GM12878 (cell line): ENCODE data around the gene CUL4A. TPM values are rescaled to one million over a fixed set of nuclear protein-coding genes. Genes with fewer than 3 reads are reported as not detected.

Experiments used
- ATAC-seq: fragments of 200-7000 bp; cut with Tn5 transposase; 3 replicates; pipeline ENCODE4 v1.9.1; 2020; ENCODE audit warnings: mild to moderate bottlenecking, moderate library complexity
- BruUV-seq: library from RNA; stranded (reverse); fragments of 400-500 nt; replicated peaks from 2 replicates; lab custom pipeline; 2021; lab: Mats Ljungman, UMichigan
- CTCF ChIA-PET: fragments of 300-600 bp; sonication (Branson Sonifier 250); formaldehyde crosslinking; extraction: SDS; loops from one replicate; lab custom pipeline; 2021; ENCODE audit warnings: inconsistent platforms; lab: Yijun Ruan, JAX
- POLR2A ChIA-PET: fragments of 350-600 bp; formaldehyde crosslinking; extraction: SDS; loops from one replicate; lab custom pipeline; 2021; ENCODE audit warnings: inconsistent platforms; lab: Charles Lee
- RAD21 ChIA-PET: fragments of 300-600 bp; sonication (Branson Sonifier 250); formaldehyde crosslinking; loops from one replicate; lab custom pipeline; 2023; ENCODE audit warnings: antibody characterized with exemption; ENCODE audit not compliant: unreplicated experiment; lab: Charles Lee
- SMC1A ChIA-PET: fragments of 300-600 bp; sonication (Branson Sonifier 250); formaldehyde crosslinking; loops from one replicate; lab custom pipeline; 2023; ENCODE audit not compliant: unreplicated experiment, uncharacterized antibody; lab: Charles Lee
- DNase-seq: peaks from one replicate; pipeline ENCODE4 v3.0.0-alpha.2; 2011; ENCODE audit warnings: low read depth, low spot score
- FAIRE-seq: peaks from 3 replicates; lab custom pipeline; 2011; peaks lifted over from hg19 to GRCh38; lab: Jason Lieb, UNC
- H2AFZ ChIP-seq: 2 replicates; pipeline ENCODE4 v1.6.0; 2011; ENCODE audit warnings: low read depth, low read length, control low read depth; ENCODE audit not compliant: control insufficient read depth
- H3K27ac ChIP-seq: 2 replicates; pipeline ENCODE4 v1.5.1; 2011; ENCODE audit warnings: control low read depth; ENCODE audit not compliant: control insufficient read depth, insufficient read depth
- H3K27me3 ChIP-seq, 2 experiments: replicated peaks in 1 of 2; 2 replicates each; pipeline versions ENCODE4 v1.6.0 to v1.6.1; 2011; ENCODE audit warnings: low read length in 1 of 2; ENCODE audit not compliant: control insufficient read depth in 2 of 2, insufficient read depth in 2 of 2
- H3K36me3 ChIP-seq, 2 experiments: 2 replicates each; pipeline ENCODE4 v1.5.1; 2011; ENCODE audit warnings: low read length in 1 of 2; ENCODE audit not compliant: control insufficient read depth in 2 of 2, insufficient read depth in 2 of 2
- H3K4me1 ChIP-seq: 2 replicates; pipeline ENCODE4 v1.6.1; 2011; ENCODE audit warnings: mild to moderate bottlenecking, low read length, moderate library complexity, mixed read lengths; ENCODE audit not compliant: control insufficient read depth, insufficient read depth
- H3K4me2 ChIP-seq: 2 replicates; pipeline ENCODE4 v1.6.0; 2011; ENCODE audit warnings: control low read depth; ENCODE audit not compliant: control insufficient read depth, insufficient read depth
- H3K4me3 ChIP-seq: fragments of 200-600 bp; sonication (generic); 2 replicates; pipeline ENCODE4 v1.5.1; 2016
- H3K79me2 ChIP-seq: 2 replicates; pipeline ENCODE4 v1.6.0; 2011; ENCODE audit warnings: low read length; ENCODE audit not compliant: control insufficient read depth, insufficient read depth
- H3K9ac ChIP-seq: 2 replicates; pipeline ENCODE4 v1.8.0; 2011; ENCODE audit warnings: low read length, control low read depth, mixed read lengths; ENCODE audit not compliant: control insufficient read depth, insufficient read depth
- H3K9me3 ChIP-seq: replicated peaks from 3 replicates; pipeline ENCODE4 v1.5.1; 2011; ENCODE audit warnings: mild to moderate bottlenecking, low read length; ENCODE audit not compliant: control insufficient read depth, insufficient read depth
- H4K20me1 ChIP-seq: 2 replicates; pipeline ENCODE4 v1.6.0; 2011; ENCODE audit not compliant: control insufficient read depth, insufficient read depth
- BHLHE40 ChIP-seq, 2 experiments: fragments of 450-650 bp in 1 of 2; IDR thresholded peaks; 2 replicates each; pipeline ENCODE4 v1.6.1; 2011 to 2017; ENCODE audit warnings: low read depth in 2 of 2, borderline replicate concordance in 1 of 2, improper control_type of control experiment in 1 of 2, low read length in 1 of 2, mild to moderate bottlenecking in 1 of 2
- BMI1 ChIP-seq: fragments of 450-650 bp; IDR thresholded peaks from 2 replicates; pipeline ENCODE4 v1.6.1; 2016; ENCODE audit warnings: mild to moderate bottlenecking, moderate library complexity, borderline replicate concordance
- EGR1 ChIP-seq, 2 experiments: IDR thresholded peaks; 1 replicate in 1 of 2; 2 replicates in 1 of 2; pipeline ENCODE4 v1.6.1; 2011 to 2012; ENCODE audit warnings: low read depth in 2 of 2, low read length in 2 of 2, borderline replicate concordance in 1 of 2, mild to moderate bottlenecking in 1 of 2, moderate library complexity in 1 of 2
- FOXK2 ChIP-seq: fragments of 450-650 bp; IDR thresholded peaks from 2 replicates; pipeline ENCODE4 v1.6.1; 2017; ENCODE audit warnings: mild to moderate bottlenecking, moderate library complexity
- IRF4 ChIP-seq: IDR thresholded peaks from 2 replicates; pipeline ENCODE4 v1.6.1; 2011; ENCODE audit warnings: low read depth, low read length
- MEF2A ChIP-seq: IDR thresholded peaks from 2 replicates; pipeline ENCODE4 v1.6.1; 2011; ENCODE audit warnings: low read depth, mild to moderate bottlenecking, low read length, moderate library complexity; ENCODE audit not compliant: insufficient read depth
- NBN ChIP-seq: fragments of 450-650 bp; IDR thresholded peaks from 2 replicates; pipeline ENCODE4 v1.6.1; 2016
- NFYA ChIP-seq: IDR thresholded peaks from 2 replicates; pipeline ENCODE4 v1.6.1; 2011; ENCODE audit warnings: low read depth, mild to moderate bottlenecking, low read length, improper control_type of control experiment, borderline replicate concordance
- RB1 ChIP-seq: fragments of 450-650 bp; formaldehyde crosslinking; IDR thresholded peaks from 2 replicates; pipeline ENCODE4 v1.6.1; 2017; ENCODE audit warnings: mild to moderate bottlenecking, borderline replicate concordance
- RUNX3 ChIP-seq: IDR thresholded peaks from 2 replicates; pipeline ENCODE4 v1.6.1; 2012; ENCODE audit warnings: low read length, inconsistent platforms
- SP1 ChIP-seq: IDR thresholded peaks from one replicate; pipeline ENCODE4 v1.6.1; 2011; ENCODE audit warnings: low read depth, low read length
- ZBTB11 ChIP-seq: fragments of 450-650 bp; formaldehyde crosslinking; IDR thresholded peaks from 2 replicates; pipeline ENCODE4 v1.5.0; 2022; ENCODE audit warnings: mild to moderate bottlenecking, missing genetic modification characterization
- WGBS: methylation state at CpG from one replicate; pipeline ENCODE4 v1.1.6; 2016; ENCODE audit warnings: low lambda C conversion rate; ENCODE audit not compliant: insufficient replicate concordance, insufficient coverage; ENCODE audit errors: missing lambda C conversion rate; 5-methylcytosine and 5-hydroxymethylcytosine counted together
- in situ Hi-C: fragments of 300-500 bp; cut with MboI; formaldehyde crosslinking; loops from 9 replicates; pipeline ENCODE4 v1.14.3; 2018; ENCODE audit warnings: mixed read lengths
- intact Hi-C: fragments of 100-400 bp; cut with micrococcal nuclease; formaldehyde crosslinking; loops from one replicate; pipeline ENCODE4 v1.14.2; 2022; ENCODE audit not compliant: unreplicated experiment
- polyA plus RNA-seq, 11 experiments: library from polyadenylated mRNA; depleted of rRNA in 4 of 11; unstranded in 6 of 11; stranded (reverse) in 5 of 11; fragments of >200 nt; fragmentation: Nextera tagmentation in 4 of 11; fragmentation: Illumina TruSeq in 1 of 11; extraction: Ambion mirVana in 4 of 11; extraction: Trizol in 1 of 11; gene quantifications; 1 replicate in 1 of 11; 2 replicates in 10 of 11; pipeline versions ENCODE4 v1.2.1 to v1.2.3, GENCODE V29; 2011 to 2016; ENCODE audit warnings: inconsistent platforms in 2 of 11, missing spikeins in 2 of 11, low read depth in 1 of 11
- total RNA-seq, 4 experiments: library from RNA; depleted of rRNA in 3 of 4; stranded (reverse); fragments of >200 nt in 3 of 4; fragmentation: Illumina TruSeq in 1 of 4; extraction: Trizol in 1 of 4; gene quantifications; 2 replicates each; pipeline versions ENCODE4 v1.2.1 to v1.2.3, GENCODE V29; 2013 to 2021

CUL4A gene
- total and polyA plus RNA-seq, 10 of the 15 experiments (the other 5 are each of a cell fraction or from before 2014, with no cell fraction given) = 19.7 to 74.3 (median 55.6) TPM

GRCh38 chr13:113209759-113210421, 477 bp downstream of the CUL4A start (continued):
- TF ChIP-seq EGR1 (IDR thresholded peaks at IDR 0.05; ENCODE audit: borderline replicate concordance in 1 of 2, low read depth in 2 of 2, low read length in 2 of 2) (no peak), BHLHE40 (IDR thresholded peaks at IDR 0.05; ENCODE audit: borderline replicate concordance in 1 of 2, low read depth in 2 of 2, low read length in 1 of 2) (peak; percentile 71 to 90; a peak in 3 of 4 replicates), SP1 (no peak), MEF2A (no peak), FOXK2 (no peak), NFYA (no peak), BMI1 (no peak)

- peaks cover 87% of the 10 kb centered on the region for H3K79me2 ChIP-seq
- WGBS = 48% methylated on average over 6 of the region's 6 CpGs
- no peaks in the 10 kb centered on the region; a peak in 1 of 4 replicates for H3K36me3 ChIP-seq
- peaks cover 13% of the 10 kb centered on the region; the same call in 1 of the 2 replicates for H4K20me1 ChIP-seq
- no peak overlapping the region for H3K9ac ChIP-seq
- no peak overlapping the region for H3K27ac ChIP-seq
- no peaks in the 10 kb centered on the region for H3K9me3 ChIP-seq
- no peak for TF ChIP-seq NBN
- no peak for TF ChIP-seq RUNX3
- TF ChIP-seq RB1 = no peak
- no peak for TF ChIP-seq ZBTB11 (CRISPR knock-in tag)
- TF ChIP-seq IRF4 = no peak
- FAIRE-seq (no peak), ATAC-seq (no peak), DNase-seq (no peak)
- CTCF ChIA-PET = no interaction called here
- POLR2A ChIA-PET = no interaction called here
- SMC1A ChIA-PET = no interaction called here
- H2AFZ ChIP-seq = no peak overlapping the region
- peak overlapping the region; percentile 19 for H3K4me2 ChIP-seq
- BruUV-seq = TSS peak; percentile 70
- in situ Hi-C loops (no loop called here), intact Hi-C loops (no loop called here)
- H3K4me3 ChIP-seq = peak overlapping the region; percentile 75
- no peaks in the 10 kb centered on the region for H3K27me3 ChIP-seq
- RAD21 ChIA-PET = no interaction called here
- H3K4me1 ChIP-seq = peaks cover 18% of the 10 kb centered on the region
These were observed 1.4 kb downstream of the CUL4A start for GRCh38 chr13:113210833-113211232.
